ENCODE results near the gene KCNK10.

DNA sequence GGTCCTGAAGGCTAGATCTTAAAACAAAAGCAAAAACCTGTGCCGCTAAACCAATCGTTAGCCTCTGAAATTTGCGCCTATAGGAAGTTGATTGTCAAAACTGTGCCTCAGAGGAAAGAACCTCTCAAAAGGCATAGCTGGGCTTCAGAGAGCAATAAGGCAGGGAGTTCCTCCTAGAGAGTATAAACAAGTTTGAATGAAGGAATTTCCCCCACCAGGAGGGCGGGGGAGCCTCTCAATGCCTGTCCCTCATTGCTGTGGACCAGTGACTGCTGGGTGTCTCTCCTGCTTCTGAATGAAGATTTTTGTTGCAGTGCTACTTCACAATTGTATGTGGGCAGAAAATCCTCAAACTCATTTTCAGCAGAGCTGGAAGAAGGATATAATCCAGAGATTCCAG lies 88.6 kb downstream of the KCNK10 start:
- TF ChIP-seq YY1 (IDR thresholded peaks at IDR 0.05; ENCODE audit: low read depth, low read length) (no peak), ETV6 (conservative IDR thresholded peaks at IDR 0.05 in 1 of 2, IDR thresholded peaks at IDR 0.05 in 1 of 2; ENCODE audit: borderline replicate concordance in 1 of 2, low read depth in 1 of 2) (no peak), CBX3 (IDR thresholded peaks at IDR 0.05; ENCODE audit: borderline replicate concordance, low read depth) (no peak), TCF12 (IDR thresholded peaks at IDR 0.05; ENCODE audit: low read depth, low read length) (no peak), BMI1 (IDR thresholded peaks at IDR 0.05; ENCODE audit: borderline replicate concordance) (no peak), EZH2 (IDR thresholded peaks at IDR 0.05; ENCODE audit: borderline replicate concordance, control insufficient read depth, low read depth, low read length) (no peak), YBX1 (IDR thresholded peaks at IDR 0.05) (no peak), HDAC2 (IDR thresholded peaks at IDR 0.05) (no peak), POLR2A (IDR thresholded peaks at IDR 0.05; ENCODE audit: low read depth, low read length) (no peak), MTA3 (IDR thresholded peaks at IDR 0.05; ENCODE audit: borderline replicate concordance, low read length) (no peak)
- TF ChIP-seq, protein P1, sequence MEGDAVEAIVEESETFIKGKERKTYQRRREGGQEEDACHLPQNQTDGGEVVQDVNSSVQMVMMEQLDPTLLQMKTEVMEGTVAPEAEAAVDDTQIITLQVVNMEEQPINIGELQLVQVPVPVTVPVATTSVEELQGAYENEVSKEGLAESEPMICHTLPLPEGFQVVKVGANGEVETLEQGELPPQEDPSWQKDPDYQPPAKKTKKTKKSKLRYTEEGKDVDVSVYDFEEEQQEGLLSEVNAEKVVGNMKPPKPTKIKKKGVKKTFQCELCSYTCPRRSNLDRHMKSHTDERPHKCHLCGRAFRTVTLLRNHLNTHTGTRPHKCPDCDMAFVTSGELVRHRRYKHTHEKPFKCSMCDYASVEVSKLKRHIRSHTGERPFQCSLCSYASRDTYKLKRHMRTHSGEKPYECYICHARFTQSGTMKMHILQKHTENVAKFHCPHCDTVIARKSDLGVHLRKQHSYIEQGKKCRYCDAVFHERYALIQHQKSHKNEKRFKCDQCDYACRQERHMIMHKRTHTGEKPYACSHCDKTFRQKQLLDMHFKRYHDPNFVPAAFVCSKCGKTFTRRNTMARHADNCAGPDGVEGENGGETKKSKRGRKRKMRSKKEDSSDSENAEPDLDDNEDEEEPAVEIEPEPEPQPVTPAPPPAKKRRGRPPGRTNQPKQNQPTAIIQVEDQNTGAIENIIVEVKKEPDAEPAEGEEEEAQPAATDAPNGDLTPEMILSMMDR (IDR thresholded peaks at IDR 0.05 in 2 of 3, conservative IDR thresholded peaks at IDR 0.05 in 1 of 3; ENCODE audit: control insufficient read depth in 2 of 3, extremely low read depth in 1 of 3, insufficient read depth in 1 of 3, low read depth in 3 of 3, low read length in 3 of 3): no peak
- TF ChIP-seq, protein P2, sequence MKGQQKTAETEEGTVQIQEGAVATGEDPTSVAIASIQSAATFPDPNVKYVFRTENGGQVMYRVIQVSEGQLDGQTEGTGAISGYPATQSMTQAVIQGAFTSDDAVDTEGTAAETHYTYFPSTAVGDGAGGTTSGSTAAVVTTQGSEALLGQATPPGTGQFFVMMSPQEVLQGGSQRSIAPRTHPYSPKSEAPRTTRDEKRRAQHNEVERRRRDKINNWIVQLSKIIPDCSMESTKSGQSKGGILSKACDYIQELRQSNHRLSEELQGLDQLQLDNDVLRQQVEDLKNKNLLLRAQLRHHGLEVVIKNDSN (IDR thresholded peaks at IDR 0.05; ENCODE audit: borderline replicate concordance, extremely low read length, insufficient read depth, low read depth, low read length): no peak
